GM18951 (cell line): ENCODE measurements around the gene PRR36.

ENCODE experiments used
- POLR2A ChIP-seq: IDR thresholded peaks from 4 replicates; pipeline ENCODE4 v1.6.1; 2011; ENCODE audit warnings: mild to moderate bottlenecking; ENCODE audit not compliant: insufficient read length, insufficient read depth; ENCODE audit errors: extremely low read depth
- in situ Hi-C: fragments of 300-500 bp; cut with MboI; formaldehyde crosslinking; loops from one replicate; pipeline ENCODE4 v1.12.0; 2022; ENCODE audit warnings: low sequenced_read_pairs, mixed read lengths, inconsistent platforms; ENCODE audit not compliant: unreplicated experiment

PRR36 gene

GRCh38 chr19:7841751-7842660 lies 32.2 kb downstream of the PRR36 start:
- TF ChIP-seq POLR2A, result no peak
- in situ Hi-C loops, result no loop called here

- no peak for TF ChIP-seq POLR2A
- in situ Hi-C loops, result no loop called here
Observed at GRCh38 chr19:7840629-7841028, 33.6 kb downstream of the PRR36 start.

- TF ChIP-seq POLR2A, result no peak
- in situ Hi-C loops, result no loop called here
Observed at GRCh38 chr19:7839476-7839875, 34.7 kb downstream of the PRR36 start.

- in situ Hi-C loops, result no loop called here
- TF ChIP-seq POLR2A, result no peak
Observed at GRCh38 chr19:7833225-7834099, 40.7 kb downstream of the PRR36 start.

- in situ Hi-C loops, result no loop called here
- TF ChIP-seq POLR2A, result no peak
Observed at GRCh38 chr19:7832781-7833180, 41.4 kb downstream of the PRR36 start.

- in situ Hi-C loops, result no loop called here
- TF ChIP-seq POLR2A, result no peak
Observed at GRCh38 chr19:7832009-7832408, 42.2 kb downstream of the PRR36 start.

- TF ChIP-seq POLR2A, result no peak
- in situ Hi-C loops, result no loop called here
Observed at GRCh38 chr19:7831452-7831851, 42.7 kb downstream of the PRR36 start.

GRCh38 chr19:7830823-7831222 lies 43.4 kb downstream of the PRR36 start:
- in situ Hi-C loops, result no loop called here
- TF ChIP-seq POLR2A, result no peak

- in situ Hi-C loops, result no loop called here
Observed at GRCh38 chr19:7830272-7830771, 43.9 kb downstream of the PRR36 start.

GRCh38 chr19:7829561-7830271 lies 44.5 kb downstream of the PRR36 start, which contains the start of gene EVI5L:
TSS of gene EVI5L (plus strand) at chr19:7830218. CDS start at chr19:7846543, 16,325 bp downstream.
- in situ Hi-C loops, result no loop called here
- peak; percentile 38 for TF ChIP-seq POLR2A

More at GRCh38 chr19:7830272-7830771, 43.9 kb downstream of the PRR36 start:
- TF ChIP-seq POLR2A, result no peak

GRCh38 chr19:7829166-7829520 lies 45.0 kb downstream of the PRR36 start:
- in situ Hi-C loops, result no loop called here
- no peak for TF ChIP-seq POLR2A

GRCh38 chr19:7823686-7824301 lies 50.4 kb downstream of the PRR36 start:
- TF ChIP-seq POLR2A, result no peak
- in situ Hi-C loops, result loop anchor here (25.0 kb wide), 1 partner anchor 261 kb away; no protein-coding TSS in a partner anchor
